Measurements from ENCODE around the gene NISCH. TPM values are rescaled to one million over a fixed set of nuclear protein-coding genes. Genes with fewer than 3 reads are reported as not detected.

The NISCH gene
- total RNA-seq, 1 donor from 2014 or later, result 80.5 TPM

- no peak overlapping the region for H3K4me2 ChIP-seq
- peaks cover 17% of the 10 kb centered on the region for H3F3A ChIP-seq (ENCODE audit: low read depth)
- no peak for TF ChIP-seq CTCF (IDR thresholded peaks at IDR 0.05)
- no peak for TF ChIP-seq EZH2 (IDR thresholded peaks at IDR 0.05)
- TF ChIP-seq EZH2phosphoT487 (IDR thresholded peaks at IDR 0.05), result no peak
- H3K27me3 Mint-ChIP-seq (ENCODE audit: insufficient read depth, low read depth), result peaks cover 7% of the 10 kb centered on the region
- peak overlapping the region; percentile 43 for H3K27ac Mint-ChIP-seq
- H3K4me3 ChIP-seq, result no peak overlapping the region
- no peak overlapping the region for H3K4me3 Mint-ChIP-seq
- no peak overlapping the region for H2AFZ ChIP-seq (replicated peaks)
- DNase-seq (ENCODE audit: low spot score), result no peak
- H3K4me1 Mint-ChIP-seq, result peaks cover 33% of the 10 kb centered on the region
- H3K27me3 ChIP-seq, result no peaks in the 10 kb centered on the region
- no peaks in the 10 kb centered on the region for H3K9me3 Mint-ChIP-seq
- no peak overlapping the region for H3K27ac ChIP-seq
- no peaks in the 10 kb centered on the region for H3K79me2 ChIP-seq (ENCODE audit: low read depth)
- no peaks in the 10 kb centered on the region for H3K36me3 Mint-ChIP-seq
- H3K4me1 ChIP-seq, result peaks cover 18% of the 10 kb centered on the region
- no peaks in the 10 kb centered on the region for H4K20me1 ChIP-seq (ENCODE audit: low read depth)
- no peaks in the 10 kb centered on the region for H3K36me3 ChIP-seq
- H3K9me3 ChIP-seq (ENCODE audit: low read depth), result no peaks in the 10 kb centered on the region
- H3K9ac ChIP-seq, result no peak overlapping the region
Observed at GRCh38 chr3:52431459-52432223, 23.8 kb upstream of the NISCH start.

DNA sequence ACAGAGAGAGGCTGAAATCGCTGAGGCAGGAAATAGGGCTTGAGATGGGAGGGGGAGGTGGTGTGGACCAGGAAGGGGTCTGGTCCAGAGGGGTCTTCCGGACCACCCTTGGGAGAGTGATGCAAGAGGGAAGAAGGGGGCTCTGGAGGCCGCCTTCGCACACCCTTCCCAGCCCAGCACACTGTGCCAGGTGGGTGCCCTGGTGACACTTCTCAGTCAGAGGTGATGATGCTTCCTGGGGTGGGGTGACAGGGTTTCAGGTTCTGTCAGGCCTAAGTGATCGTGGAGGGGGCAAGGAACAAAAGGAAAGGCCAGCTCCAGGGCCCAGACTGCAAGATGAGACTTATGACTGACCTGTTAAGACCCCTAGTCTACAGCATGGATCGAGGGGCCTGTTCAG, 23.2 kb upstream of the NISCH start:
- H3K79me2 ChIP-seq (ENCODE audit: low read depth), result no peaks in the 10 kb centered on the region
- no peak overlapping the region for H3K4me2 ChIP-seq
- Mint-ChIP-seq H3K4me1 (peaks cover 33% of the 10 kb centered on the region), H3K9me3 (no peaks in the 10 kb centered on the region), H3K36me3 (no peaks in the 10 kb centered on the region), H3K27me3 (ENCODE audit: insufficient read depth, low read depth) (peaks cover 7% of the 10 kb centered on the region), H3K4me3 (no peak overlapping the region), H3K27ac (peak overlapping the region; percentile 43)
- no peak overlapping the region for H3K9ac ChIP-seq
- no peak overlapping the region for H3K27ac ChIP-seq
- H3K4me1 ChIP-seq, result peaks cover 18% of the 10 kb centered on the region
- H3K27me3 ChIP-seq, result no peaks in the 10 kb centered on the region
- H3K9me3 ChIP-seq (ENCODE audit: low read depth), result no peaks in the 10 kb centered on the region
- H2AFZ ChIP-seq (replicated peaks), result no peak overlapping the region
- no peak for DNase-seq (ENCODE audit: low spot score)
- TF ChIP-seq EZH2phosphoT487 (IDR thresholded peaks at IDR 0.05), result no peak
- no peak for TF ChIP-seq EZH2 (IDR thresholded peaks at IDR 0.05)
- no peak for TF ChIP-seq CTCF (IDR thresholded peaks at IDR 0.05)
- H3K4me3 ChIP-seq, result no peak overlapping the region
- H3K36me3 ChIP-seq, result no peaks in the 10 kb centered on the region
- no peaks in the 10 kb centered on the region for H4K20me1 ChIP-seq (ENCODE audit: low read depth)
- H3F3A ChIP-seq (ENCODE audit: low read depth), result peaks cover 17% of the 10 kb centered on the region

GRCh38 chr3:52432691-52433141, 22.7 kb upstream of the NISCH start:
- DNase-seq (ENCODE audit: low spot score), result no peak
- H3K79me2 ChIP-seq (ENCODE audit: low read depth), result no peaks in the 10 kb centered on the region
- no peaks in the 10 kb centered on the region for H3K27me3 ChIP-seq
- Mint-ChIP-seq H3K4me3 (no peak overlapping the region), H3K9me3 (no peaks in the 10 kb centered on the region), H3K36me3 (no peaks in the 10 kb centered on the region), H3K4me1 (peaks cover 33% of the 10 kb centered on the region), H3K27ac (no peak overlapping the region), H3K27me3 (ENCODE audit: insufficient read depth, low read depth) (peaks cover 7% of the 10 kb centered on the region)
- H2AFZ ChIP-seq (replicated peaks), result peak overlapping the region; percentile 70
- no peaks in the 10 kb centered on the region for H3K36me3 ChIP-seq
- H3K9me3 ChIP-seq (ENCODE audit: low read depth), result no peaks in the 10 kb centered on the region
- peaks cover 17% of the 10 kb centered on the region for H3F3A ChIP-seq (ENCODE audit: low read depth)
- TF ChIP-seq EZH2 (IDR thresholded peaks at IDR 0.05) (no peak), CTCF (IDR thresholded peaks at IDR 0.05) (no peak), EZH2phosphoT487 (IDR thresholded peaks at IDR 0.05) (no peak)
- H3K4me3 ChIP-seq, result no peak overlapping the region
- H3K27ac ChIP-seq, result no peak overlapping the region
- H4K20me1 ChIP-seq (ENCODE audit: low read depth), result no peaks in the 10 kb centered on the region
- peak overlapping the region; percentile 64 for H3K4me2 ChIP-seq
- peaks cover 18% of the 10 kb centered on the region for H3K4me1 ChIP-seq
- no peak overlapping the region for H3K9ac ChIP-seq
